ENCODE data around the gene NWD2.

NWD2 gene

DNA sequence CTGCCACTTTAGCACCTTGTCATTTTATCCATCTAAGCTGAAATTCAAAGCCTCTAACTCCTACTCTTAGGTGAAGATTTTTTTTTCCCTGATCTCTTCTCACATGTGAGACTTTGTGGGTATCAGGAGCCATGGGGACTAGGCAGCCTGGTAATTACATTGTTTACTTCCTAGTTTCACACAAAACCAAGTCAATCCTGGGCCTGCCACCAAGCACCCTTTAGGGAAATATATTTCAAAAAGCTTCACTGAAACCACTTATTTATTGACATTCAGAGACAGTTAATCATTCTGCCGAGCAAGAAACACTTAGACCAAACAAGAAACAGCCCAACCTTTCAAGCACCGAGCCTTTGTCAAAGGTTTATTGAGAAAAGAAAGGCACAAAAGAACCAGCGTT is 241.6 kb downstream of the NWD2 start:
- no peak overlapping the region for H3K4me3 ChIP-seq (ENCODE audit: low read length)
- DNase-seq = no peak
- no peaks in the 10 kb centered on the region for H3K9me2 ChIP-seq (replicated peaks; ENCODE audit: insufficient read depth, low read length)
- no peaks in the 10 kb centered on the region for H3K9me3 ChIP-seq (replicated peaks; ENCODE audit: insufficient read depth, low read length)
- H3K36me3 ChIP-seq (replicated peaks; ENCODE audit: insufficient read depth, low read length) = no peaks in the 10 kb centered on the region
- H3K9ac ChIP-seq (ENCODE audit: low read length) = no peak overlapping the region
- H3K27me3 ChIP-seq (replicated peaks; ENCODE audit: insufficient read depth, low read length) = no peaks in the 10 kb centered on the region
- no peaks in the 10 kb centered on the region for H3K79me2 ChIP-seq (ENCODE audit: low read length)
- no peaks in the 10 kb centered on the region for H3F3A ChIP-seq (ENCODE audit: insufficient read depth, low read length)
- H3K4me2 ChIP-seq (ENCODE audit: low read depth, low read length) = no peak overlapping the region
- TF ChIP-seq EZH2 (optimal IDR thresholded peaks at IDR 0.05; ENCODE audit: low read depth, low read length) = no peak
- TF ChIP-seq, protein P1, sequence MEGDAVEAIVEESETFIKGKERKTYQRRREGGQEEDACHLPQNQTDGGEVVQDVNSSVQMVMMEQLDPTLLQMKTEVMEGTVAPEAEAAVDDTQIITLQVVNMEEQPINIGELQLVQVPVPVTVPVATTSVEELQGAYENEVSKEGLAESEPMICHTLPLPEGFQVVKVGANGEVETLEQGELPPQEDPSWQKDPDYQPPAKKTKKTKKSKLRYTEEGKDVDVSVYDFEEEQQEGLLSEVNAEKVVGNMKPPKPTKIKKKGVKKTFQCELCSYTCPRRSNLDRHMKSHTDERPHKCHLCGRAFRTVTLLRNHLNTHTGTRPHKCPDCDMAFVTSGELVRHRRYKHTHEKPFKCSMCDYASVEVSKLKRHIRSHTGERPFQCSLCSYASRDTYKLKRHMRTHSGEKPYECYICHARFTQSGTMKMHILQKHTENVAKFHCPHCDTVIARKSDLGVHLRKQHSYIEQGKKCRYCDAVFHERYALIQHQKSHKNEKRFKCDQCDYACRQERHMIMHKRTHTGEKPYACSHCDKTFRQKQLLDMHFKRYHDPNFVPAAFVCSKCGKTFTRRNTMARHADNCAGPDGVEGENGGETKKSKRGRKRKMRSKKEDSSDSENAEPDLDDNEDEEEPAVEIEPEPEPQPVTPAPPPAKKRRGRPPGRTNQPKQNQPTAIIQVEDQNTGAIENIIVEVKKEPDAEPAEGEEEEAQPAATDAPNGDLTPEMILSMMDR (IDR thresholded peaks at IDR 0.05; ENCODE audit: low read length) = no peak
- TF ChIP-seq EZH2phosphoT487 (IDR thresholded peaks at IDR 0.05; ENCODE audit: low read length) = no peak
- H3K4me1 ChIP-seq (ENCODE audit: low read length) = no peaks in the 10 kb centered on the region
- H3K27ac ChIP-seq (ENCODE audit: low read length) = no peak overlapping the region
- H4K20me1 ChIP-seq (ENCODE audit: insufficient read depth, low read length) = no peaks in the 10 kb centered on the region
- no peak overlapping the region for H2AFZ ChIP-seq (ENCODE audit: low read length)

DNA sequence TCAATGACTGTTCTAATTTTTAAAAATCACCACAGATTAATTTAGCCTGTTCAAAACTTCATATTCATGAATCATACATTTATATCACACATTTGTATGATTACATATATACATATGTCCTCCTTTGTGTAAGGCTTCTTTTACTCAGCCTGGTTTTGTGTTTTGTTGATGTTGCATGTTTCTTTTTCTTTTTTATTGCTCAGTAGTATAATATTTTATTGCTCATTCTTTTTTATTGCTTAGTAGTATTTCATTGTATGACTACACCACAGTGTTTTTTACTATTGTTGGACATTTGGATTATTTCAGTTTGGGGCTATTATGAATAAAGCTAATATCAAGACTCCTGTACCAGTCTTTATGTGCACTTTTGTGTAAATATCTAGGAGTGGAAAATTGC is 243.1 kb downstream of the NWD2 start:
- no peak for DNase-seq
- no peaks in the 10 kb centered on the region for H3K36me3 ChIP-seq (replicated peaks; ENCODE audit: insufficient read depth, low read length)
- no peaks in the 10 kb centered on the region for H4K20me1 ChIP-seq (ENCODE audit: insufficient read depth, low read length)
- H3F3A ChIP-seq (ENCODE audit: insufficient read depth, low read length) = no peaks in the 10 kb centered on the region
- H3K9ac ChIP-seq (ENCODE audit: low read length) = no peak overlapping the region
- H3K27me3 ChIP-seq (replicated peaks; ENCODE audit: insufficient read depth, low read length) = no peaks in the 10 kb centered on the region
- H3K9me3 ChIP-seq (replicated peaks; ENCODE audit: insufficient read depth, low read length) = no peaks in the 10 kb centered on the region
- H3K27ac ChIP-seq (ENCODE audit: low read length) = no peak overlapping the region
- H3K4me3 ChIP-seq (ENCODE audit: low read length) = no peak overlapping the region
- no peaks in the 10 kb centered on the region for H3K9me2 ChIP-seq (replicated peaks; ENCODE audit: insufficient read depth, low read length)
- no peaks in the 10 kb centered on the region for H3K79me2 ChIP-seq (ENCODE audit: low read length)
- H3K4me1 ChIP-seq (ENCODE audit: low read length) = no peaks in the 10 kb centered on the region
- H2AFZ ChIP-seq (ENCODE audit: low read length) = no peak overlapping the region
- H3K4me2 ChIP-seq (ENCODE audit: low read depth, low read length) = no peak overlapping the region
- TF ChIP-seq EZH2phosphoT487 (IDR thresholded peaks at IDR 0.05; ENCODE audit: low read length) = no peak
- TF ChIP-seq, protein P1 (IDR thresholded peaks at IDR 0.05; ENCODE audit: low read length) = no peak

DNA sequence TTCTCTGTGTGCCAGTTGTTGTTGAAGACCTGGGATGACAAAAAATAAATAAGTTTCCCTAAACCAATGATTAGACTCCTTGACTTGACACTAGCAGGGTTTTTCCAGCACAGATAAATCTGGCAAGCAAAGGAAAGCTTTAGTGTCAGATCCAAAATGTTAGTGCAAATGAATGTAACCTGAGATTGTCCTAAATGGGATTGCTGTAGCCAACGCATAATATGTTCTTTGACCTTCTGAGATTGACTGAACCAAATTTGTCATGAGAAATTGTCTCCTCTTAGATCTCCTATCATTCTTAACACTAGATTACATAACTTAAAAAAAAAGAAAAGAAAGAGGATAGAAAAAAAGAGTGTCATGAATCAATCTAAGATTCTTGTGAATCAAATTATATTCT is 245.2 kb downstream of the NWD2 start:
- Histone ChIP-seq H3K27ac (ENCODE audit: low read length) (no peak overlapping the region), H3F3A (ENCODE audit: insufficient read depth, low read length) (no peaks in the 10 kb centered on the region), H3K4me1 (ENCODE audit: low read length) (no peaks in the 10 kb centered on the region), H3K79me2 (ENCODE audit: low read length) (no peaks in the 10 kb centered on the region), H3K9me2 (replicated peaks; ENCODE audit: insufficient read depth, low read length) (no peaks in the 10 kb centered on the region), H3K9me3 (replicated peaks; ENCODE audit: insufficient read depth, low read length) (no peaks in the 10 kb centered on the region), H3K27me3 (replicated peaks; ENCODE audit: insufficient read depth, low read length) (no peaks in the 10 kb centered on the region), H4K20me1 (ENCODE audit: insufficient read depth, low read length) (no peaks in the 10 kb centered on the region), H2AFZ (ENCODE audit: low read length) (no peak overlapping the region), H3K4me3 (ENCODE audit: low read length) (no peak overlapping the region), H3K36me3 (replicated peaks; ENCODE audit: insufficient read depth, low read length) (no peaks in the 10 kb centered on the region), H3K4me2 (ENCODE audit: low read depth, low read length) (no peak overlapping the region), H3K9ac (ENCODE audit: low read length) (no peak overlapping the region)
- TF ChIP-seq EZH2phosphoT487 (IDR thresholded peaks at IDR 0.05; ENCODE audit: low read length) (no peak), EZH2 (optimal IDR thresholded peaks at IDR 0.05; ENCODE audit: low read depth, low read length) (no peak)
- TF ChIP-seq, protein P1 (IDR thresholded peaks at IDR 0.05; ENCODE audit: low read length) = no peak
- no peak for DNase-seq
